ENCODE data around the gene ETS1.

DNA sequence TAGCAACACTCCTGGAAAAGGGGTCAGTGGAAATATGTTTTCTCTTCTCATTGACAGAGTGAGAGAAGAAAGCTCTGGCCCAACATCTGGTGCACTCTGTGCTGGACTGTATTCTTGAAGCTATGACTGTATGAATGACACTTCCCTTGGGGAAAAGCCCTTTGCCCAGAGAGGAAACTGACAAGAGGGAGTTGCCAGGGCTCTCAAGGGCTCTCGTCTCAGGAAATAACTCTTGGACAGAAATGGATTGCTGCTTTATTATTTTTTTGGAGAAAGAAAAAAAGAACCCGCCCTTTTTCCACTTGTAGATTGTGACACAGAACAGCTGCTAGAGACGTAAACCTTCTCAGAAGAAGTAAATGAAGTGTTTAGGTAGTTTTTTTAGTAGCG is 11.4 kb downstream of the ETS1 start:
- TF ChIP-seq, protein P1, sequence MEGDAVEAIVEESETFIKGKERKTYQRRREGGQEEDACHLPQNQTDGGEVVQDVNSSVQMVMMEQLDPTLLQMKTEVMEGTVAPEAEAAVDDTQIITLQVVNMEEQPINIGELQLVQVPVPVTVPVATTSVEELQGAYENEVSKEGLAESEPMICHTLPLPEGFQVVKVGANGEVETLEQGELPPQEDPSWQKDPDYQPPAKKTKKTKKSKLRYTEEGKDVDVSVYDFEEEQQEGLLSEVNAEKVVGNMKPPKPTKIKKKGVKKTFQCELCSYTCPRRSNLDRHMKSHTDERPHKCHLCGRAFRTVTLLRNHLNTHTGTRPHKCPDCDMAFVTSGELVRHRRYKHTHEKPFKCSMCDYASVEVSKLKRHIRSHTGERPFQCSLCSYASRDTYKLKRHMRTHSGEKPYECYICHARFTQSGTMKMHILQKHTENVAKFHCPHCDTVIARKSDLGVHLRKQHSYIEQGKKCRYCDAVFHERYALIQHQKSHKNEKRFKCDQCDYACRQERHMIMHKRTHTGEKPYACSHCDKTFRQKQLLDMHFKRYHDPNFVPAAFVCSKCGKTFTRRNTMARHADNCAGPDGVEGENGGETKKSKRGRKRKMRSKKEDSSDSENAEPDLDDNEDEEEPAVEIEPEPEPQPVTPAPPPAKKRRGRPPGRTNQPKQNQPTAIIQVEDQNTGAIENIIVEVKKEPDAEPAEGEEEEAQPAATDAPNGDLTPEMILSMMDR (IDR thresholded peaks at IDR 0.05; ENCODE audit: insufficient read depth, low read length), result no peak
- TF ChIP-seq, protein P2, sequence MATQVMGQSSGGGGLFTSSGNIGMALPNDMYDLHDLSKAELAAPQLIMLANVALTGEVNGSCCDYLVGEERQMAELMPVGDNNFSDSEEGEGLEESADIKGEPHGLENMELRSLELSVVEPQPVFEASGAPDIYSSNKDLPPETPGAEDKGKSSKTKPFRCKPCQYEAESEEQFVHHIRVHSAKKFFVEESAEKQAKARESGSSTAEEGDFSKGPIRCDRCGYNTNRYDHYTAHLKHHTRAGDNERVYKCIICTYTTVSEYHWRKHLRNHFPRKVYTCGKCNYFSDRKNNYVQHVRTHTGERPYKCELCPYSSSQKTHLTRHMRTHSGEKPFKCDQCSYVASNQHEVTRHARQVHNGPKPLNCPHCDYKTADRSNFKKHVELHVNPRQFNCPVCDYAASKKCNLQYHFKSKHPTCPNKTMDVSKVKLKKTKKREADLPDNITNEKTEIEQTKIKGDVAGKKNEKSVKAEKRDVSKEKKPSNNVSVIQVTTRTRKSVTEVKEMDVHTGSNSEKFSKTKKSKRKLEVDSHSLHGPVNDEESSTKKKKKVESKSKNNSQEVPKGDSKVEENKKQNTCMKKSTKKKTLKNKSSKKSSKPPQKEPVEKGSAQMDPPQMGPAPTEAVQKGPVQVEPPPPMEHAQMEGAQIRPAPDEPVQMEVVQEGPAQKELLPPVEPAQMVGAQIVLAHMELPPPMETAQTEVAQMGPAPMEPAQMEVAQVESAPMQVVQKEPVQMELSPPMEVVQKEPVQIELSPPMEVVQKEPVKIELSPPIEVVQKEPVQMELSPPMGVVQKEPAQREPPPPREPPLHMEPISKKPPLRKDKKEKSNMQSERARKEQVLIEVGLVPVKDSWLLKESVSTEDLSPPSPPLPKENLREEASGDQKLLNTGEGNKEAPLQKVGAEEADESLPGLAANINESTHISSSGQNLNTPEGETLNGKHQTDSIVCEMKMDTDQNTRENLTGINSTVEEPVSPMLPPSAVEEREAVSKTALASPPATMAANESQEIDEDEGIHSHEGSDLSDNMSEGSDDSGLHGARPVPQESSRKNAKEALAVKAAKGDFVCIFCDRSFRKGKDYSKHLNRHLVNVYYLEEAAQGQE (IDR thresholded peaks at IDR 0.05; ENCODE audit: insufficient replicate concordance, low read depth), result no peak
- no peak for TF ChIP-seq POLR2AphosphoS5 (IDR thresholded peaks at IDR 0.05; ENCODE audit: low read depth)
- TF ChIP-seq GABPA (IDR thresholded peaks at IDR 0.05; ENCODE audit: low read depth), result no peak
- no peak for TF ChIP-seq SPI1 (IDR thresholded peaks at IDR 0.05; ENCODE audit: borderline replicate concordance, low read depth)

Measured in HL-60 (cell line).